ENCODE measurements around the gene DDX31. TPM values are rescaled to one million over a fixed set of nuclear protein-coding genes. Genes with fewer than 3 reads are reported as not detected.

The DDX31 gene
- total RNA-seq, 4 donors from 2014 or later, result 6.1 to 30.1 (median 9.8) TPM

DNA sequence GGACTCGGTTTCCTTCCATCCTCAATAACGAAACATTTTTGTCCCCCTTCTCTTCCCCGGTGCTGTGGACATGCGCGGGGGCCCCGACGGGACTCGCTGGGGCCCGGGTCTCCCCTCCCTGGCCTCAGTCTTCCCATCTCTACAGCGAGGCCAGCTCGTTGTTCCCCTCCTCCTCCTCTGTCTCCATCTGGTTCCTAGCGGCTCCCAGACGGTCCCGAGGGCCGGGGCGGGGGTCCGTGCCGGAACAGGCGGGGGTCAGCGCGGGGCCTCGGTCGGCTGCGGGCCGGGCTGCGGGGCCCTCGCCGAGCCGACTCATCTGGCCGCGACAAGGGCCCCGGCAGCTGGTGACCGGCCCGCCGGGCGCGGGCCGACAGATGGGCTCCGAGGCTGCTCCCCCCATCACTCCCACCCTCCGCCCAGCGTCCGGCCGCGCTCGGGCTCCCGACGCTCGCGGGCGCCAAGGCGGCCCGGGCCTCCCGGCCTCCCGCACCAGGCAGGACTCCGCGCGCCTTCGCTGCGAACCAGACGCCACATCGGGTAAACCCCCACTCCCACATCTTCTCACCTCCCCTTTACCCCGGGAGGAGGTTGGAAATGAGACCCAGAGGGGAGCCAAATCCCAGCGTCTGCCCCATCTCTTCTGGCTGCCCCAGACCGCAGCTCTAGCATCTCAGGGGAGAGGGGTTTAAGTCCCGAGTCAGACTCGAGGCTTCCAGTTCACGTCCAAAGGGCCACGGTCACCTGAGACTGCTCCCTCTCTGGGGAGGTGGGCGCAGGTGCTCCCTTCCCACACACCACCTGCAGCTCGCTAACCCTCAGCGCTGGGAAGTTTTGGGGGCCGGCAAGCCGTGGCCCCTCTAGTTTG, 79.2 kb downstream of the DDX31 start:
- no peak overlapping the region for H3K27ac ChIP-seq
- intact Hi-C loops (cut with DNase I; ENCODE audit: low total_unique reads), result no loop called here
- in situ Hi-C loops (cut with MboI; ENCODE audit: low pct_ligation_motif_present in 1 of 4, low pct_unique_long_range_greater_than_20kb in 1 of 4, low sequenced_read_pairs in 3 of 4), result no loop called here

DNA sequence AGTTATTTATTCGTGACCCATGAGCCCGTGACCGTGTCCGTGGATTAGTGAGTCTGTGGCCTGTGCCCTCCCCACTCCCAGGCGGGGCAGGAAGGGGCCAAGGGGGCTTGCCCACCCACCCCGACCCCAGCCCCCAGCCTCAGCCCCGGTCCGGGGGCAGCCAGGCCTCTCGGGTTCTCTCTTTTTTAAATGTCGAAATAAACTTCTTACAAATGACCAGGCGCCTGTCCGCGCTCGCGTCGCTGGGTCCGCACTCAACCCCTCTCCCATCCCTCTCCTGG, 79.8 kb downstream of the DDX31 start:
- WGBS, 2 donors (ENCODE audit: low coverage in 1 of 2), result 12 to 13% methylated on average over 12 to 17 of the region's 17 CpGs
- Histone ChIP-seq H3K4me3 (no peak overlapping the region), H3K9me3 (no peaks in the 10 kb centered on the region), H3K4me1 (peaks cover 0 to 14% (median 12%) of the 10 kb centered on the region in 4 donors), H3K27me3 (peaks cover 77% of the 10 kb centered on the region), H3K27ac (no peak overlapping the region), H3K36me3 (peaks cover 0 to 7% (median 1%) of the 10 kb centered on the region in 4 donors)
- in situ Hi-C loops (cut with MboI; ENCODE audit: low pct_ligation_motif_present in 1 of 4, low pct_unique_long_range_greater_than_20kb in 1 of 4, low sequenced_read_pairs in 3 of 4) (no loop called here), intact Hi-C loops (cut with DNase I; ENCODE audit: low total_unique reads) (no loop called here)
- DNase-seq, result no peak
- TF ChIP-seq POLR2A (IDR thresholded peaks at IDR 0.05) (no peak), POLR2AphosphoS5 (IDR thresholded peaks at IDR 0.05) (no peak), EP300 (IDR thresholded peaks at IDR 0.05; ENCODE audit: low read depth) (no peak)
- TF ChIP-seq, protein P1, sequence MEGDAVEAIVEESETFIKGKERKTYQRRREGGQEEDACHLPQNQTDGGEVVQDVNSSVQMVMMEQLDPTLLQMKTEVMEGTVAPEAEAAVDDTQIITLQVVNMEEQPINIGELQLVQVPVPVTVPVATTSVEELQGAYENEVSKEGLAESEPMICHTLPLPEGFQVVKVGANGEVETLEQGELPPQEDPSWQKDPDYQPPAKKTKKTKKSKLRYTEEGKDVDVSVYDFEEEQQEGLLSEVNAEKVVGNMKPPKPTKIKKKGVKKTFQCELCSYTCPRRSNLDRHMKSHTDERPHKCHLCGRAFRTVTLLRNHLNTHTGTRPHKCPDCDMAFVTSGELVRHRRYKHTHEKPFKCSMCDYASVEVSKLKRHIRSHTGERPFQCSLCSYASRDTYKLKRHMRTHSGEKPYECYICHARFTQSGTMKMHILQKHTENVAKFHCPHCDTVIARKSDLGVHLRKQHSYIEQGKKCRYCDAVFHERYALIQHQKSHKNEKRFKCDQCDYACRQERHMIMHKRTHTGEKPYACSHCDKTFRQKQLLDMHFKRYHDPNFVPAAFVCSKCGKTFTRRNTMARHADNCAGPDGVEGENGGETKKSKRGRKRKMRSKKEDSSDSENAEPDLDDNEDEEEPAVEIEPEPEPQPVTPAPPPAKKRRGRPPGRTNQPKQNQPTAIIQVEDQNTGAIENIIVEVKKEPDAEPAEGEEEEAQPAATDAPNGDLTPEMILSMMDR (IDR thresholded peaks at IDR 0.05), result no peak

More for the DNA sequence above, 79.2 kb downstream of the DDX31 start:
- TF ChIP-seq POLR2A (IDR thresholded peaks at IDR 0.05) (no peak), EP300 (IDR thresholded peaks at IDR 0.05; ENCODE audit: low read depth) (no peak), POLR2AphosphoS5 (IDR thresholded peaks at IDR 0.05) (no peak)
- TF ChIP-seq, protein P1 (IDR thresholded peaks at IDR 0.05), result no peak
- Histone ChIP-seq H3K27me3 (peaks cover 71% of the 10 kb centered on the region), H3K4me1 (peaks cover 0 to 14% (median 12%) of the 10 kb centered on the region in 4 donors), H3K36me3 (peaks cover 0 to 9% (median 1%) of the 10 kb centered on the region in 4 donors), H3K9me3 (no peaks in the 10 kb centered on the region), H3K4me3 (no peak overlapping the region)
- 2 to 11% methylated on average over 9 to 60 of the region's 73 CpGs for WGBS, 2 donors (ENCODE audit: low coverage in 1 of 2)
- DNase-seq, result no peak

DNA sequence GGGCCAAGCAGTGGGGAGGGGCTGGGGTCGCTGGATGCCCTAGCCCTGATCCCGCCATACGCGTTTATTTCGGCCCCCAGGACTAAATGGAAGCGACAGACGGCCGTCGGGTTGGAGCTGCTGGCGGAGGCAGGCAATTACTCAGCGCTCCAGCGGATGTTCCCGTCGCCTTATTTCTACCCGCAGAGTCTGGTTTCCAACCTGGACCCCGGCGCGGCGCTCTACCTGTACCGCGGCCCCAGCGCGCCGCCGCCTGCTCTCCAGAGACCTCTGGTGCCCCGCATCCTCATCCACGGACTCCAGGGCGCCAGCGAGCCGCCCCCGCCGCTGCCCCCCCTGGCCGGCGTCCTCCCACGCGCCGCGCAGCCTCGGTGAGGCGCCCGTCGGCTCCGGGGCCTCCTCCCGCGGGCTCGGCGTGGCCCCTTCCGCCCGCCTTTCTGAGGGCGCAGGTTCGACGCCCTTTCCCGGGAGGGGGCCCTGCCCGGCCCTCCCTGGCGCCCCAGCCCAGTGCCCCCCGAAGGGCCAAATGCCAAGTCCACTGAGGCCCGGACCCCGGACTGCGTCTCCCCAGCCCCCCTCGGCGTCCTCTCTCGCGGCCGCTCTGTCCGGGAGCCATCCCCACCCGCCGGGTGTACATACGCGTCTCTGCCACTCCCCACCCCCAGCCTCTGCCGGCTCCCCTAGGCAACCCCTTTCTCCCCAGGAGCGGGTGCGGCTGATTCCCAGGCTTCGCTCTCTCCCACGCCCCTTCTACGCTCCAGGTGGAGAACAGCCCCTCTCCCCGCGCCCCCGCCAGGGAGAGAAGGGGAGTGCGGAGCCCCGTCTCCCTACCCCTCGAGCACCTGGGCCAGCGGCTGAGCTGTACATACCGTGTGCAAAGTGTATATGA, 80.4 kb downstream of the DDX31 start:
- no peak for TF ChIP-seq EP300 (IDR thresholded peaks at IDR 0.05; ENCODE audit: low read depth)
- no peak for TF ChIP-seq POLR2AphosphoS5 (IDR thresholded peaks at IDR 0.05)
- in situ Hi-C loops (cut with MboI; ENCODE audit: low pct_ligation_motif_present in 1 of 4, low pct_unique_long_range_greater_than_20kb in 1 of 4, low sequenced_read_pairs in 3 of 4), result no loop called here
- no peak for DNase-seq
- Histone ChIP-seq H3K36me3 (peaks cover 0 to 2% (median under 1%) of the 10 kb centered on the region in 4 donors), H3K27me3 (peaks cover 83% of the 10 kb centered on the region), H3K4me3 (no peak overlapping the region), H3K27ac (no peak overlapping the region), H3K4me1 (peaks cover 0 to 14% (median 12%) of the 10 kb centered on the region in 4 donors), H3K9me3 (no peaks in the 10 kb centered on the region)
- intact Hi-C loops (cut with DNase I; ENCODE audit: low total_unique reads), result no loop called here
- WGBS, 2 donors (ENCODE audit: low coverage in 1 of 2), result 11% methylated on average over 47 of the region's 83 CpGs; no CpG with 5 or more reads in 1 of the 2 donors

DNA sequence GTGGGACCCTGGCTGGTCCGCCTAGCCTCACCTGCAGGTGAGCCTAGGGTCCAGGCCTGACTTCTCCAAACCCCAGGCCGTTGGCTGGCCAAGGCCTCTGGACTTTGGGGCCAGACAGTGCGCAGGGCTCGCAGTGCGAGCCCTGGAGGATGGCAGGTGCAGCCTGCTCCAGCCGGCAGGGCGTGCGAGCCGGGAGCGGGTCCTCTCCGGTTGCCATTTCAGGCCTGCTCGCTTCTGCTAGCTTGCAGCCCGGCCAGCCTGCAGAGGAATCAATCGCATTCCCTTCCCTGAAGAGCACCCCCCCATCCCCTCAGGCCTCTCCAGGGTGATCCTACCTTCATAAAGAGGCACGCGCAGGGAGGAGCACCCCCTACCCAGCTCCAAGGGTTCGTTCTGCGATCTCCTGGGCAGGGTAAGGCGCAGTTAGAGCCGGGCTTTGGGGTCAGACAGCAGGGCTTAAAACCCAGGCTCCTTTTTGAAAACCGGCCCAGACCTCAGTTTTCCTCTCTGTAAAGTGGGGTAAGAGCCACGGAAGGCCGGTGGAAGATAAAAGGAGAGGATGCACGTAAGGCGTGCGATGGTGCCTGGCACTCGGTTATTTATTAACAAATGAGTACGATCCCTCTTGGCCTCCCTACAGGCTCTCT, 81.2 kb downstream of the DDX31 start:
- Histone ChIP-seq H3K9me3 (no peaks in the 10 kb centered on the region), H3K27me3 (peaks cover 91% of the 10 kb centered on the region), H3K27ac (no peak overlapping the region), H3K4me1 (peaks cover 0 to 14% (median 12%) of the 10 kb centered on the region in 4 donors), H3K4me3 (no peak overlapping the region), H3K36me3 (no peaks in the 10 kb centered on the region)
- WGBS, 2 donors (ENCODE audit: low coverage in 1 of 2), result 23 to 80% methylated on average over 1 to 16 of the region's 28 CpGs
- no peak for TF ChIP-seq POLR2A (IDR thresholded peaks at IDR 0.05)
- TF ChIP-seq, protein P1 (IDR thresholded peaks at IDR 0.05), result no peak
- no peak for TF ChIP-seq EP300 (IDR thresholded peaks at IDR 0.05; ENCODE audit: low read depth)
- TF ChIP-seq POLR2AphosphoS5 (IDR thresholded peaks at IDR 0.05), result no peak
- no peak for DNase-seq
- in situ Hi-C loops (cut with MboI; ENCODE audit: low pct_ligation_motif_present in 1 of 4, low pct_unique_long_range_greater_than_20kb in 1 of 4, low sequenced_read_pairs in 3 of 4) (no loop called here), intact Hi-C loops (cut with DNase I; ENCODE audit: low total_unique reads) (no loop called here)
